Right lobe of liver (tissue), 4 donors: ENCODE data around the gene NOTUM.

Source experiments
- POLR2A ChIP-seq: fragments of 450-650 bp; IDR thresholded peaks from one replicate; pipeline ENCODE4 v1.6.1; 2017; ENCODE audit warnings: antibody characterized with exemption, mild to moderate bottlenecking
- TF ChIP-seq, protein P1 (sequence below), 4 donors: fragments of 200-600 bp in 3 of 4; fragments of 450-650 bp in 1 of 4; IDR thresholded peaks; one replicate each; pipeline versions ENCODE4 v1.5.1 to v1.8.0; 2016 to 2022; ENCODE audit warnings: antibody characterized with exemption in 4 of 4, mild to moderate bottlenecking in 2 of 4
- donor health status: DM: no; HTN: no; CAD: no.
- donor health status: DM: no; HTN: no; CAD: no.
- donor health status: DM: no; HTN: yes; CAD: no.

DNA sequence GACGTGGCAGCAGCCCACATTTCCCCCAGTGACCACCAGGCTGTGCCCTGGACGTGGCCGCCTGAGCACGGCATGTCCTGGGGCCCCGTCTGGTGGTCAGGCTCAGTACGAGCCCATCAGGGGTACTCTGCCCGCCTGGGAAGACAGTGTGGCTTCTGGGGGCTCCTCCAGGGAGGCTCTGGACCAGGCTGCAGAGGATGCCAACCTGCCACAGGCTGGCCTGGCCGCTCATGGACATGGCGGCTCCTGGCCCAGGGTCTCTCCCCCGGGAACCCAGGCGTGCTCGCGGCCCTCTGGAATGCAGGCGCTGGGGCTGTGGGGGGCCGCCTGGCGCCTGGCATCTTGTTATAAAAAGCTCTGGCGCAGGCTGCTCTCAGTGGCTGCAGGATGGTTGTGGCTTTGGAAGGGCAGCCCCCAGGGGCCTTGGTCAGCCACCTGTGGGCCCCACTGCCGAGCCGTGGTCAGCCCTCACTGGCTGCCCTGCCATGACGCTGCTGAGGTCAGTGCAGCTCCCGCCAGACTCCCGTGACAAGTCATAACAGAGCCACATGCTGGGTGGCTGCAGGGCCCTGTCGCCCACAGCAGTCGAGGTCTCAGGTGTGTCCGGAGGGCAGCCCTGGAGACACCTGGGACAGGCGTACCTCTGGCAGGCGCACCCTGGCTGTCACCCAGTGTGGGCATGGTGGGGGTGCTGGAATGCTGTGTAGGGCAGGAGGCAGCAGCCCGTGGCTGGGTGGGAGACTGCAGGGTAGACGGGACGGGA, 46.7 kb upstream of the NOTUM start:
- no peak for TF ChIP-seq POLR2A
- TF ChIP-seq, protein P1, sequence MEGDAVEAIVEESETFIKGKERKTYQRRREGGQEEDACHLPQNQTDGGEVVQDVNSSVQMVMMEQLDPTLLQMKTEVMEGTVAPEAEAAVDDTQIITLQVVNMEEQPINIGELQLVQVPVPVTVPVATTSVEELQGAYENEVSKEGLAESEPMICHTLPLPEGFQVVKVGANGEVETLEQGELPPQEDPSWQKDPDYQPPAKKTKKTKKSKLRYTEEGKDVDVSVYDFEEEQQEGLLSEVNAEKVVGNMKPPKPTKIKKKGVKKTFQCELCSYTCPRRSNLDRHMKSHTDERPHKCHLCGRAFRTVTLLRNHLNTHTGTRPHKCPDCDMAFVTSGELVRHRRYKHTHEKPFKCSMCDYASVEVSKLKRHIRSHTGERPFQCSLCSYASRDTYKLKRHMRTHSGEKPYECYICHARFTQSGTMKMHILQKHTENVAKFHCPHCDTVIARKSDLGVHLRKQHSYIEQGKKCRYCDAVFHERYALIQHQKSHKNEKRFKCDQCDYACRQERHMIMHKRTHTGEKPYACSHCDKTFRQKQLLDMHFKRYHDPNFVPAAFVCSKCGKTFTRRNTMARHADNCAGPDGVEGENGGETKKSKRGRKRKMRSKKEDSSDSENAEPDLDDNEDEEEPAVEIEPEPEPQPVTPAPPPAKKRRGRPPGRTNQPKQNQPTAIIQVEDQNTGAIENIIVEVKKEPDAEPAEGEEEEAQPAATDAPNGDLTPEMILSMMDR (IDR thresholded peaks at IDR 0.05): no peak
